HG03354 (cell line): Measurements from ENCODE around the gene TMSB10.
"Not testable (repeated sequence)": the region's sequence is repeated elsewhere in the genome, so short reads cannot be mapped to it uniquely, and the experiment has no call there.

ENCODE experiments used
- ATAC-seq: cut with Tn5 transposase; IDR thresholded peaks from one replicate; pipeline ENCODE4 v1.9.1; 2021; ENCODE audit warnings: mild to moderate bottlenecking; ENCODE audit not compliant: unreplicated experiment, poor library complexity, severe bottlenecking

TMSB10 gene

GRCh38 chr2:84899304-84900204 lies 5.9 kb upstream of the TMSB10 start:
- no peak for ATAC-seq

GRCh38 chr2:84900971-84901370 lies 4.5 kb upstream of the TMSB10 start:
- no peak for ATAC-seq

- no peak for ATAC-seq
These were observed 3.8 kb upstream of the TMSB10 start for GRCh38 chr2:84901593-84902120.

GRCh38 chr2:84902526-84902925 lies 2.9 kb upstream of the TMSB10 start:
- ATAC-seq: no peak

GRCh38 chr2:84904151-84904550 lies 1.3 kb upstream of the TMSB10 start:
- no peak for ATAC-seq

- no peak for ATAC-seq
These were observed 710 bp upstream of the TMSB10 start for GRCh38 chr2:84904717-84905174.

GRCh38 chr2:84906108-84906899 lies 848 bp downstream of the TMSB10 start:
- ATAC-seq: peak; percentile 24

- peak; percentile 47 for ATAC-seq
These were observed 1.7 kb downstream of the TMSB10 start for GRCh38 chr2:84906900-84907714.

GRCh38 chr2:84908948-84909713 lies 3.7 kb downstream of the TMSB10 start:
- ATAC-seq: no peak

- ATAC-seq: no peak
These were observed 5.8 kb downstream of the TMSB10 start for GRCh38 chr2:84911135-84911678.

- ATAC-seq: no peak
These were observed 7.5 kb downstream of the TMSB10 start for GRCh38 chr2:84912984-84913383.

GRCh38 chr2:84914334-84914733 lies 8.9 kb downstream of the TMSB10 start:
- no peak for ATAC-seq

GRCh38 chr2:84915675-84916074 lies 10.2 kb downstream of the TMSB10 start:
- not testable (repeated sequence) for ATAC-seq

- not testable (repeated sequence) for ATAC-seq
These were observed 12.4 kb downstream of the TMSB10 start for GRCh38 chr2:84917821-84918220.

- ATAC-seq: no peak
These were observed 13.0 kb downstream of the TMSB10 start for GRCh38 chr2:84918430-84918829.

GRCh38 chr2:84919885-84920580 lies 14.6 kb downstream of the TMSB10 start:
- peak; percentile 57 for ATAC-seq

- no peak for ATAC-seq
These were observed 17.6 kb downstream of the TMSB10 start for GRCh38 chr2:84923009-84923408.
